ENCODE data around the gene VPS33A. TPM values are rescaled to one million over a fixed set of nuclear protein-coding genes. Genes with fewer than 3 reads are reported as not detected.

The VPS33A gene
- polyA plus RNA-seq, 1 experiment, result 13.2 TPM

GRCh38 chr12:122200541-122201175, 65.6 kb downstream of the VPS33A start:
- no peaks in the 10 kb centered on the region for H3K36me3 ChIP-seq (ENCODE audit: control insufficient read depth, insufficient read depth, low read length)
- H3K27me3 ChIP-seq (ENCODE audit: control insufficient read depth, insufficient read depth, low read length), result peaks cover 10% of the 10 kb centered on the region
- POLR2A ChIA-PET, result no interaction called here
- DNase-seq (ENCODE audit: low read depth), result no peak
- TF ChIP-seq CTCF (IDR thresholded peaks at IDR 0.05; ENCODE audit: insufficient read depth, low read depth, low read length), result no peak
- H3K4me3 ChIP-seq (ENCODE audit: low read depth, low read length), result no peak overlapping the region
- CTCF ChIA-PET, result interaction anchor here (1.2 to 1.7 kb wide), 3 partner anchors 8 to 406 kb away, joined by 3 to 9 read pairs (median 3); no protein-coding TSS in a partner anchor

- TF ChIP-seq CTCF (IDR thresholded peaks at IDR 0.05; ENCODE audit: insufficient read depth, low read depth, low read length), result no peak
- ChIA-PET CTCF (interaction anchor here (1.3 to 1.6 kb wide), 2 partner anchors 9 to 145 kb away, joined by 3 to 5 read pairs; no protein-coding TSS in a partner anchor), POLR2A (no interaction called here)
- Histone ChIP-seq H3K27me3 (ENCODE audit: control insufficient read depth, insufficient read depth, low read length) (peaks cover 6% of the 10 kb centered on the region), H3K36me3 (ENCODE audit: control insufficient read depth, insufficient read depth, low read length) (no peaks in the 10 kb centered on the region), H3K4me3 (ENCODE audit: low read depth, low read length) (no peak overlapping the region)
- no peak for DNase-seq (ENCODE audit: low read depth)
These were observed 66.6 kb downstream of the VPS33A start for GRCh38 chr12:122199484-122200355.

GRCh38 chr12:122197612-122197966, 68.7 kb downstream of the VPS33A start:
- DNase-seq (ENCODE audit: low read depth), result no peak
- ChIA-PET CTCF (no interaction called here), POLR2A (no interaction called here)
- Histone ChIP-seq H3K36me3 (ENCODE audit: control insufficient read depth, insufficient read depth, low read length) (no peaks in the 10 kb centered on the region), H3K27me3 (ENCODE audit: control insufficient read depth, insufficient read depth, low read length) (no peaks in the 10 kb centered on the region; the same call in 1 of the 2 replicates), H3K4me3 (ENCODE audit: low read depth, low read length) (no peak overlapping the region)
- TF ChIP-seq CTCF (IDR thresholded peaks at IDR 0.05; ENCODE audit: insufficient read depth, low read depth, low read length), result no peak

GRCh38 chr12:122195405-122195804, 70.9 kb downstream of the VPS33A start:
- Histone ChIP-seq H3K36me3 (ENCODE audit: control insufficient read depth, insufficient read depth, low read length) (no peaks in the 10 kb centered on the region), H3K27me3 (ENCODE audit: control insufficient read depth, insufficient read depth, low read length) (no peaks in the 10 kb centered on the region; the same call in 1 of the 2 replicates), H3K4me3 (ENCODE audit: low read depth, low read length) (no peak overlapping the region)
- no peak for DNase-seq (ENCODE audit: low read depth)
- CTCF ChIA-PET, result interaction anchor here (1.2 kb wide), 1 partner anchor 63 kb away, joined by 3 read pairs; no protein-coding TSS in a partner anchor
- POLR2A ChIA-PET, result no interaction called here
- TF ChIP-seq CTCF (IDR thresholded peaks at IDR 0.05; ENCODE audit: insufficient read depth, low read depth, low read length), result no peak

GRCh38 chr12:122194804-122195203, 71.5 kb downstream of the VPS33A start:
- DNase-seq (ENCODE audit: low read depth), result no peak
- Histone ChIP-seq H3K4me3 (ENCODE audit: low read depth, low read length) (no peak overlapping the region), H3K36me3 (ENCODE audit: control insufficient read depth, insufficient read depth, low read length) (no peaks in the 10 kb centered on the region), H3K27me3 (ENCODE audit: control insufficient read depth, insufficient read depth, low read length) (no peaks in the 10 kb centered on the region)
- CTCF ChIA-PET, result no interaction called here
- POLR2A ChIA-PET, result no interaction called here
- no peak for TF ChIP-seq CTCF (IDR thresholded peaks at IDR 0.05; ENCODE audit: insufficient read depth, low read depth, low read length)

Measured in BJ (cell line).